Endothelial cell of umbilical vein (primary cell): ENCODE results near the gene TXNL4A. TPM values are rescaled to one million over a fixed set of nuclear protein-coding genes. Genes with fewer than 3 reads are reported as not detected.

Experiments
- BruUV-seq: library from RNA; stranded (reverse); fragments of 400-500 nt; replicated peaks from 2 replicates; lab custom pipeline; 2021; lab: Mats Ljungman, UMichigan
- CTCF ChIA-PET: fragments of 300-600, 350-600 bp; sonication (Branson Sonifier 250); formaldehyde crosslinking; loops from one replicate; lab custom pipeline; 2021; ENCODE audit warnings: antibody characterized with exemption, inconsistent platforms; lab: Charles Lee
- POLR2A ChIA-PET: fragments of 300-600, 350-600 bp; sonication (Branson Sonifier 250); formaldehyde crosslinking; loops from one replicate; lab custom pipeline; 2021; ENCODE audit warnings: antibody characterized with exemption, inconsistent platforms; lab: Charles Lee
- DNase-seq: peaks from one replicate; pipeline ENCODE4 v3.0.0-alpha.2; 2011; ENCODE audit warnings: low read depth, low spot score
- FAIRE-seq: peaks from 2 replicates; lab custom pipeline; 2011; peaks lifted over from hg19 to GRCh38; lab: Jason Lieb, UNC
- H2AFZ ChIP-seq: 2 replicates; pipeline ENCODE4 v1.6.0; 2012; ENCODE audit warnings: low read depth, low read length, control low read depth, inconsistent platforms
- H3K27ac ChIP-seq: 2 replicates; pipeline ENCODE4 v1.5.1; 2011; ENCODE audit warnings: low read depth, mild to moderate bottlenecking, control low read depth, low read length, moderate library complexity; ENCODE audit not compliant: insufficient read depth
- H3K27me3 ChIP-seq, 2 experiments: 2 replicates each; pipeline versions ENCODE4 v1.6.0 to v1.6.1; 2011; ENCODE audit warnings: low read length in 2 of 2, mixed read lengths in 1 of 2; ENCODE audit not compliant: control insufficient read depth in 2 of 2, insufficient read depth in 2 of 2
- H3K36me3 ChIP-seq, 2 experiments: 2 replicates in 1 of 2; 3 replicates in 1 of 2; pipeline ENCODE4 v1.5.1; 2011; ENCODE audit warnings: low read length in 2 of 2, mild to moderate bottlenecking in 1 of 2, moderate library complexity in 1 of 2; ENCODE audit not compliant: control insufficient read depth in 2 of 2, insufficient read depth in 2 of 2; ENCODE audit errors: extremely low read depth in 1 of 2
- H3K4me1 ChIP-seq: 3 replicates; pipeline ENCODE4 v1.5.1; 2011; ENCODE audit warnings: mild to moderate bottlenecking, low read length; ENCODE audit not compliant: control insufficient read depth, insufficient read depth; ENCODE audit errors: extremely low read depth
- H3K4me2 ChIP-seq: 2 replicates; pipeline ENCODE4 v1.6.1; 2011; ENCODE audit warnings: low read length, control low read depth, mixed read lengths; ENCODE audit not compliant: insufficient read depth
- H3K4me3 ChIP-seq, 3 experiments: fragments of 200-600 bp in 1 of 3; sonication (generic), shearing (Covaris generic) in 1 of 3; replicated peaks in 1 of 3; 2 replicates each; pipeline ENCODE4 v1.5.1; 2011 to 2016; ENCODE audit warnings: control low read depth in 3 of 3, low read length in 3 of 3, mild to moderate bottlenecking in 2 of 3, inconsistent platforms in 1 of 3, low read depth in 1 of 3, moderate library complexity in 1 of 3; ENCODE audit not compliant: insufficient read depth in 1 of 3
- H3K79me2 ChIP-seq: 2 replicates; pipeline ENCODE4 v1.6.0; 2012; ENCODE audit warnings: low read length, inconsistent platforms; ENCODE audit not compliant: control insufficient read depth, insufficient read depth
- H3K9ac ChIP-seq: replicated peaks from 2 replicates; pipeline ENCODE3; 2011; ENCODE audit warnings: low read length, control low read depth; ENCODE audit not compliant: insufficient read depth; ENCODE audit errors: extremely low read depth
- H3K9me1 ChIP-seq: replicated peaks from 3 replicates; pipeline ENCODE4 v1.6.0; 2011; ENCODE audit warnings: mild to moderate bottlenecking, low read length; ENCODE audit not compliant: control insufficient read depth, insufficient read depth; ENCODE audit errors: extremely low read depth
- H3K9me3 ChIP-seq: replicated peaks from 2 replicates; pipeline ENCODE4 v1.5.1; 2012; ENCODE audit warnings: low read length, inconsistent platforms; ENCODE audit not compliant: control insufficient read depth, insufficient read depth
- H4K20me1 ChIP-seq: replicated peaks from 2 replicates; pipeline ENCODE3; 2011; ENCODE audit warnings: mild to moderate bottlenecking, low read length; ENCODE audit not compliant: control insufficient read depth, insufficient read depth; ENCODE audit errors: extremely low read depth
- FOS ChIP-seq: IDR thresholded peaks from 2 replicates; pipeline ENCODE4 v1.6.1; 2011; ENCODE audit warnings: mild to moderate bottlenecking, low read length, moderate library complexity, borderline replicate concordance; ENCODE audit not compliant: insufficient read depth
- GATA2 ChIP-seq: IDR thresholded peaks from 2 replicates; pipeline ENCODE4 v1.7.0; 2011; ENCODE audit warnings: low read depth, mild to moderate bottlenecking, moderate library complexity, mixed read lengths, low read length; ENCODE audit not compliant: insufficient read length, insufficient read depth
- MYC ChIP-seq: IDR thresholded peaks from one replicate; pipeline ENCODE4 v1.6.1; 2011; ENCODE audit warnings: mild to moderate bottlenecking, low read depth, low read length
- POLR2A ChIP-seq: IDR thresholded peaks from 2 replicates; pipeline ENCODE4 v1.6.1; 2012; ENCODE audit warnings: low read depth, mild to moderate bottlenecking, control low read depth, low read length
- POLR2AphosphoS5 ChIP-seq: IDR thresholded peaks from 2 replicates; pipeline ENCODE4 v1.6.1; 2012; ENCODE audit warnings: low read depth, mild to moderate bottlenecking, control low read depth, low read length, moderate library complexity; ENCODE audit not compliant: insufficient read depth
- dilution Hi-C: fragments of 300-500 bp; cut with MboI; formaldehyde crosslinking; loops from one replicate; pipeline ENCODE4 v1.15.0; 2019; ENCODE audit warnings: low sequenced_read_pairs; ENCODE audit not compliant: extremely low pct_ligation_motif_present
- intact Hi-C: fragments of 100-400 bp; cut with micrococcal nuclease; formaldehyde crosslinking; loops from one replicate; pipeline ENCODE4 v1.10.0; 2022
- polyA plus RNA-seq, 4 experiments: library from polyadenylated mRNA; depleted of rRNA in 3 of 4; stranded (reverse) in 3 of 4; unstranded in 1 of 4; fragments of >200 nt; gene quantifications; 2 replicates each; pipeline versions ENCODE4 v1.2.1 to v1.2.3, GENCODE V29; 2011 to 2012; ENCODE audit warnings: missing spikeins in 1 of 4
- total RNA-seq: library from RNA; stranded (reverse); gene quantifications from 2 replicates; pipeline ENCODE4 v1.2.3, GENCODE V29; 2021
- TF ChIP-seq, protein P1 (sequence below): IDR thresholded peaks from 2 replicates; pipeline ENCODE4 v1.6.1; 2011; ENCODE audit not compliant: insufficient read depth, insufficient read length
- TF ChIP-seq, protein P2 (sequence below), 2 donors: IDR thresholded peaks; 1 replicate in 1 of 2; 2 replicates in 1 of 2; pipeline ENCODE4 v1.5.1; 2011; ENCODE audit warnings: low read length in 2 of 2, mild to moderate bottlenecking in 2 of 2, moderate library complexity in 2 of 2, control low read depth in 1 of 2, inconsistent platforms in 1 of 2, low read depth in 1 of 2; ENCODE audit not compliant: insufficient read depth in 1 of 2; ENCODE audit errors: extremely low read depth in 1 of 2

Gene TXNL4A
- total and polyA plus RNA-seq, 2 donors (not counting 3 experiments of a cell fraction or from before 2014, with no cell fraction given): 148 to 172 TPM

DNA sequence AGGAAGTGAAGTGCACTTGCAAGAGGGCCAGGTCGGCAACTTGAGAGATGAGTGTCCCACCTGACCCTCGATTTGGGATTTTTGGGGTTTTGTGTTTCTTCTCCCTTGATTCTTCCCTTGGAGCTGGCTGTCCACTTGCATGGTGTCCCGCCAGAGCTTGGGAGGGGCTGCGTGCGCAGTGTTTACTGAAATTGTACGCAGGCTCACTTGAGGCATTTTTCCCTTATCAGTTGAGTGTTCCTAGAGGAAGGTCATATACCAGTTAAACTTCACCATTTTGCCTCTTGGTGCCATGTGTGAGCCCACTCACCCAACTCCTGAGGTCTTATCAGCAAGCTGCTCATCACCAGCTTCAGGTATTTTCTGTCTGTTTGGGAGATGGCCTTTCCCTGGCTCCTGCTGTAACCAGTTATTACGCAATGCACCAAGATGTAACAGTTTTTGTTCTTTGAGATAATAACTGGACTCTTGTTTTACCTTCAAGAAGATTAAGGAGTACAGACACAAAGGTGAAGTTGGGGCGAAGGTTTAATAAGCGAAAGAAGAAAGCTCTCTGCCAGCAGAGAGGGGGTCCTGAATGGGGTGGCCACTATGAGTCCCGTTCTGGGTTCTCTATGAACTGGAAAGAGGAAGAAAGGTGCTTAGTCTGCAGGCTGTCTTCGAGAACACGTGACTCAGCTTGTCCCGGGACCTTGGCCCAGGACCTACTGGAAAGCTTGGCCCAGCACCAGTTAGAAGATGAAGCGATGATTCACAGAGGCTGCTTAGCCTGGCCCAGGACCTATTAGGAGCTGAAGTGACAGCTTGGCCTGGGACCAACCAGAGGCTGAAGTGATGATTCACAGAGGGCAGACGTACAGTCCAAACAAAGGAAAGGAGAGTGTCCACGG is 21.5 kb upstream of the TXNL4A start:
- FAIRE-seq: no peak
- no TSS peak for BruUV-seq
- H2AFZ ChIP-seq: no peak overlapping the region

More for the DNA sequence above, 21.5 kb upstream of the TXNL4A start:
- Histone ChIP-seq H3K36me3 (no peaks in the 10 kb centered on the region), H3K27ac (no peak overlapping the region), H3K27me3 (no peaks in the 10 kb centered on the region), H3K4me2 (no peak overlapping the region), H3K9me3 (no peaks in the 10 kb centered on the region), H3K79me2 (no peaks in the 10 kb centered on the region), H3K9ac (no peak overlapping the region), H3K4me1 (no peaks in the 10 kb centered on the region), H4K20me1 (no peaks in the 10 kb centered on the region), H3K9me1 (no peaks in the 10 kb centered on the region), H3K4me3 (no peak overlapping the region)
- POLR2A ChIA-PET: no interaction called here
- dilution Hi-C loops: no loop called here
- intact Hi-C loops: no loop called here
- peak; percentile 38 for DNase-seq
- TF ChIP-seq FOS: no peak
- TF ChIP-seq MYC: no peak
- TF ChIP-seq POLR2A: no peak
- TF ChIP-seq GATA2: no peak
- TF ChIP-seq, protein P1, sequence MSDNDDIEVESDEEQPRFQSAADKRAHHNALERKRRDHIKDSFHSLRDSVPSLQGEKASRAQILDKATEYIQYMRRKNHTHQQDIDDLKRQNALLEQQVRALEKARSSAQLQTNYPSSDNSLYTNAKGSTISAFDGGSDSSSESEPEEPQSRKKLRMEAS: no peak
- TF ChIP-seq, protein P2, sequence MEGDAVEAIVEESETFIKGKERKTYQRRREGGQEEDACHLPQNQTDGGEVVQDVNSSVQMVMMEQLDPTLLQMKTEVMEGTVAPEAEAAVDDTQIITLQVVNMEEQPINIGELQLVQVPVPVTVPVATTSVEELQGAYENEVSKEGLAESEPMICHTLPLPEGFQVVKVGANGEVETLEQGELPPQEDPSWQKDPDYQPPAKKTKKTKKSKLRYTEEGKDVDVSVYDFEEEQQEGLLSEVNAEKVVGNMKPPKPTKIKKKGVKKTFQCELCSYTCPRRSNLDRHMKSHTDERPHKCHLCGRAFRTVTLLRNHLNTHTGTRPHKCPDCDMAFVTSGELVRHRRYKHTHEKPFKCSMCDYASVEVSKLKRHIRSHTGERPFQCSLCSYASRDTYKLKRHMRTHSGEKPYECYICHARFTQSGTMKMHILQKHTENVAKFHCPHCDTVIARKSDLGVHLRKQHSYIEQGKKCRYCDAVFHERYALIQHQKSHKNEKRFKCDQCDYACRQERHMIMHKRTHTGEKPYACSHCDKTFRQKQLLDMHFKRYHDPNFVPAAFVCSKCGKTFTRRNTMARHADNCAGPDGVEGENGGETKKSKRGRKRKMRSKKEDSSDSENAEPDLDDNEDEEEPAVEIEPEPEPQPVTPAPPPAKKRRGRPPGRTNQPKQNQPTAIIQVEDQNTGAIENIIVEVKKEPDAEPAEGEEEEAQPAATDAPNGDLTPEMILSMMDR (IDR thresholded peaks at IDR 0.05; ENCODE audit: extremely low read depth in 1 of 2, insufficient read depth in 1 of 2, low read depth in 1 of 2, low read length in 2 of 2): no peak
- TF ChIP-seq POLR2AphosphoS5: no peak
- CTCF ChIA-PET: interaction anchor here (1.1 kb wide), 1 partner anchor 58 kb away, joined by 4 read pairs; the partner anchor contains the start of gene SLC66A2
